PFSK-1 (cell line): ENCODE data around the gene CCT8L2.

ENCODE experiments used
- POLR2AphosphoS5 ChIP-seq: IDR thresholded peaks from 2 replicates; pipeline ENCODE4 v1.6.1; 2012; ENCODE audit warnings: low read depth, mild to moderate bottlenecking, control low read depth, low read length, moderate library complexity
- TF ChIP-seq, protein P1 (sequence below), 2 experiments: IDR thresholded peaks; 2 replicates each; pipeline versions ENCODE4 v1.6.1 to v1.8.0; 2011 to 2012; ENCODE audit warnings: low read depth in 2 of 2, low read length in 2 of 2, control low read depth in 1 of 2, inconsistent platforms in 1 of 2, mild to moderate bottlenecking in 1 of 2, moderate library complexity in 1 of 2; ENCODE audit not compliant: insufficient read depth in 1 of 2

DNA sequence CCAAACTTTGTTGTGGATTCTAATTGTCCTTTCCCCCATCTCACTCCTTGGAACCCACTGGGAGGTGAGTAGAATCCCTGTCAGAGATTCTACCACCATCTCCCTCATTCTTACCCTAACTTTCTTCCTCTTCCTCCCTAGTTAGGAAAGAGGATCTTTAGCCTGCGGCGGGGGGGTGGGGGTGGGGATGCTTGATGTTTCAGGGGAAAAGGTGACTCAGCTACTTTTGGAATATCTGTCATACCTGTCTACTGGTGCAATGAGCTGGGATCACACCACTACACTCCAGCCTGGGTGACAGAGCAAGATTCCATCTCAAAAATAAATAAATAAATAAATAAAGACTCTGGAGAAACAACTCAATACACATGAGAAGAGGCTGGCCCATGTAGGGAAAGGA is 6.4 kb downstream of the CCT8L2 start:
- TF ChIP-seq POLR2AphosphoS5, result no peak
- TF ChIP-seq, protein P1, sequence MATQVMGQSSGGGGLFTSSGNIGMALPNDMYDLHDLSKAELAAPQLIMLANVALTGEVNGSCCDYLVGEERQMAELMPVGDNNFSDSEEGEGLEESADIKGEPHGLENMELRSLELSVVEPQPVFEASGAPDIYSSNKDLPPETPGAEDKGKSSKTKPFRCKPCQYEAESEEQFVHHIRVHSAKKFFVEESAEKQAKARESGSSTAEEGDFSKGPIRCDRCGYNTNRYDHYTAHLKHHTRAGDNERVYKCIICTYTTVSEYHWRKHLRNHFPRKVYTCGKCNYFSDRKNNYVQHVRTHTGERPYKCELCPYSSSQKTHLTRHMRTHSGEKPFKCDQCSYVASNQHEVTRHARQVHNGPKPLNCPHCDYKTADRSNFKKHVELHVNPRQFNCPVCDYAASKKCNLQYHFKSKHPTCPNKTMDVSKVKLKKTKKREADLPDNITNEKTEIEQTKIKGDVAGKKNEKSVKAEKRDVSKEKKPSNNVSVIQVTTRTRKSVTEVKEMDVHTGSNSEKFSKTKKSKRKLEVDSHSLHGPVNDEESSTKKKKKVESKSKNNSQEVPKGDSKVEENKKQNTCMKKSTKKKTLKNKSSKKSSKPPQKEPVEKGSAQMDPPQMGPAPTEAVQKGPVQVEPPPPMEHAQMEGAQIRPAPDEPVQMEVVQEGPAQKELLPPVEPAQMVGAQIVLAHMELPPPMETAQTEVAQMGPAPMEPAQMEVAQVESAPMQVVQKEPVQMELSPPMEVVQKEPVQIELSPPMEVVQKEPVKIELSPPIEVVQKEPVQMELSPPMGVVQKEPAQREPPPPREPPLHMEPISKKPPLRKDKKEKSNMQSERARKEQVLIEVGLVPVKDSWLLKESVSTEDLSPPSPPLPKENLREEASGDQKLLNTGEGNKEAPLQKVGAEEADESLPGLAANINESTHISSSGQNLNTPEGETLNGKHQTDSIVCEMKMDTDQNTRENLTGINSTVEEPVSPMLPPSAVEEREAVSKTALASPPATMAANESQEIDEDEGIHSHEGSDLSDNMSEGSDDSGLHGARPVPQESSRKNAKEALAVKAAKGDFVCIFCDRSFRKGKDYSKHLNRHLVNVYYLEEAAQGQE (IDR thresholded peaks at IDR 0.05; ENCODE audit: insufficient read depth in 1 of 2, low read depth in 2 of 2, low read length in 2 of 2), result no peak
